GM19468 (cell line): ENCODE results near the gene CADPS.

Experiments used
- ATAC-seq: cut with Tn5 transposase; IDR thresholded peaks from one replicate; pipeline ENCODE4 v1.9.1; 2021; ENCODE audit warnings: mild to moderate bottlenecking, moderate library complexity, moderate number of reproducible peaks; ENCODE audit not compliant: unreplicated experiment; ENCODE audit errors: extremely low read depth

CADPS gene

GRCh38 chr3:62758296-62759066 lies 116.7 kb downstream of the CADPS start:
- ATAC-seq: no peak

- no peak for ATAC-seq
Observed at GRCh38 chr3:62757045-62757444, 118.2 kb downstream of the CADPS start.

- ATAC-seq: no peak
Observed at GRCh38 chr3:62755285-62755684, 119.9 kb downstream of the CADPS start.

GRCh38 chr3:62749657-62750056 lies 125.6 kb downstream of the CADPS start:
- no peak for ATAC-seq

GRCh38 chr3:62749130-62749529 lies 126.1 kb downstream of the CADPS start:
- no peak for ATAC-seq

- ATAC-seq: no peak
Observed at GRCh38 chr3:62737449-62737848, 137.8 kb downstream of the CADPS start.

- no peak for ATAC-seq
Observed at GRCh38 chr3:62735510-62735909, 139.7 kb downstream of the CADPS start.

- no peak for ATAC-seq
Observed at GRCh38 chr3:62732183-62732904, 142.9 kb downstream of the CADPS start.

GRCh38 chr3:62727981-62728380 lies 147.2 kb downstream of the CADPS start:
- no peak for ATAC-seq

GRCh38 chr3:62727536-62727935 lies 147.7 kb downstream of the CADPS start:
- ATAC-seq: no peak

GRCh38 chr3:62724503-62724902 lies 150.7 kb downstream of the CADPS start:
- no peak for ATAC-seq

- no peak for ATAC-seq
Observed at GRCh38 chr3:62723914-62724217, 151.3 kb downstream of the CADPS start.

- ATAC-seq: no peak
Observed at GRCh38 chr3:62723166-62723913, 151.9 kb downstream of the CADPS start.

- no peak for ATAC-seq
Observed at GRCh38 chr3:62722344-62722743, 152.9 kb downstream of the CADPS start.

GRCh38 chr3:62718515-62719320 lies 156.5 kb downstream of the CADPS start:
- ATAC-seq: no peak

- no peak for ATAC-seq
Observed at GRCh38 chr3:62718011-62718410, 157.2 kb downstream of the CADPS start.

GRCh38 chr3:62712746-62713145 lies 162.5 kb downstream of the CADPS start:
- no peak for ATAC-seq

GRCh38 chr3:62710751-62711150 lies 164.5 kb downstream of the CADPS start:
- ATAC-seq: no peak

- no peak for ATAC-seq
Observed at GRCh38 chr3:62708638-62709373, 166.4 kb downstream of the CADPS start.

- ATAC-seq: no peak
Observed at GRCh38 chr3:62705721-62706120, 169.5 kb downstream of the CADPS start.
